ENCODE results near the gene CYP4Z1.

DNA sequence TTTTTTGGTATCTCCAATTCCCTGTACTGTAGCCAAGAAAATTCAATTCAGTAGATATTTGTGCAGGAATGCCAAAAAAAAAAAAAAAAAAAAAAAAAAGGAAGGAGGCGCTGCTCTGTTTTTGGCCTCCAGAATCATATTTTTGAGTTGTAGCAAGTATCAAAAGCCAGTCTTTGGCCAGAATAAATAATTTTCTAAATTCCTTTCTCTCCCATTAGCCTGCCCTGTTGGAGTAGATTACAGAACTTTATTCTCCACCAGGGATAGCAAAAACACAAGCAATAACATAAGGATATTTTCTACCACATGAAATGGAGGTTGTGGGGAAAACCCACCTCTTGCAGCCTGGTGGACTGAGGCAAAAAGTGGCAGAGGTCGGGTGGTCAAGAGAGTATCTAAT lies 46.0 kb upstream of the CYP4Z1 start:
- TF ChIP-seq, protein P1, sequence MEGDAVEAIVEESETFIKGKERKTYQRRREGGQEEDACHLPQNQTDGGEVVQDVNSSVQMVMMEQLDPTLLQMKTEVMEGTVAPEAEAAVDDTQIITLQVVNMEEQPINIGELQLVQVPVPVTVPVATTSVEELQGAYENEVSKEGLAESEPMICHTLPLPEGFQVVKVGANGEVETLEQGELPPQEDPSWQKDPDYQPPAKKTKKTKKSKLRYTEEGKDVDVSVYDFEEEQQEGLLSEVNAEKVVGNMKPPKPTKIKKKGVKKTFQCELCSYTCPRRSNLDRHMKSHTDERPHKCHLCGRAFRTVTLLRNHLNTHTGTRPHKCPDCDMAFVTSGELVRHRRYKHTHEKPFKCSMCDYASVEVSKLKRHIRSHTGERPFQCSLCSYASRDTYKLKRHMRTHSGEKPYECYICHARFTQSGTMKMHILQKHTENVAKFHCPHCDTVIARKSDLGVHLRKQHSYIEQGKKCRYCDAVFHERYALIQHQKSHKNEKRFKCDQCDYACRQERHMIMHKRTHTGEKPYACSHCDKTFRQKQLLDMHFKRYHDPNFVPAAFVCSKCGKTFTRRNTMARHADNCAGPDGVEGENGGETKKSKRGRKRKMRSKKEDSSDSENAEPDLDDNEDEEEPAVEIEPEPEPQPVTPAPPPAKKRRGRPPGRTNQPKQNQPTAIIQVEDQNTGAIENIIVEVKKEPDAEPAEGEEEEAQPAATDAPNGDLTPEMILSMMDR (conservative IDR thresholded peaks at IDR 0.05), result no peak
- no peak for TF ChIP-seq ZFX (IDR thresholded peaks at IDR 0.05)
